Lung (tissue), 12 donors: ENCODE data around the gene DAB1. TPM values are rescaled to one million over a fixed set of nuclear protein-coding genes. Genes with fewer than 3 reads are reported as not detected.

Source experiments
- ATAC-seq: fragments of 200-7000 bp; cut with Tn5 transposase; one replicate; pipeline ENCODE4 v1.9.1; 2020; ENCODE audit warnings: moderate number of reproducible peaks; ENCODE audit not compliant: insufficient read depth, low FRiP score
- DNase-seq, 3 donors: peaks; one replicate each; pipeline ENCODE4 v3.0.0-alpha.2; 2013 to 2017
- H3K27ac ChIP-seq, 2 donors: one replicate each; pipeline ENCODE4 v1.5.1; 2013; ENCODE audit warnings: mild to moderate bottlenecking in 2 of 2, moderate library complexity in 2 of 2, control low read depth in 1 of 2, inconsistent platforms in 1 of 2, low read depth in 1 of 2, low read length in 1 of 2
- H3K27me3 ChIP-seq, 3 donors: one replicate each; pipeline ENCODE4 v1.5.1; 2013; ENCODE audit warnings: low read length in 2 of 3; ENCODE audit not compliant: control insufficient read depth in 3 of 3, insufficient read depth in 3 of 3
- H3K36me3 ChIP-seq, 4 donors: one replicate each; pipeline ENCODE4 v1.5.1; 2013; ENCODE audit warnings: low read length in 4 of 4, mild to moderate bottlenecking in 1 of 4, moderate library complexity in 1 of 4; ENCODE audit not compliant: control insufficient read depth in 4 of 4, insufficient read depth in 4 of 4
- H3K4me1 ChIP-seq, 5 donors: one replicate each; pipeline ENCODE4 v1.5.1; 2013; ENCODE audit warnings: low read length in 5 of 5, mild to moderate bottlenecking in 2 of 5, moderate library complexity in 1 of 5; ENCODE audit not compliant: control insufficient read depth in 5 of 5, insufficient read depth in 5 of 5
- H3K4me3 ChIP-seq: one replicate; pipeline ENCODE4 v1.5.1; 2013; ENCODE audit warnings: mild to moderate bottlenecking, control low read depth, moderate library complexity
- H3K9ac ChIP-seq, 2 donors: one replicate each; pipeline ENCODE4 v1.5.1; 2013; ENCODE audit warnings: low read length in 2 of 2, control low read depth in 1 of 2; ENCODE audit not compliant: insufficient read depth in 1 of 2
- H3K9me3 ChIP-seq, 4 donors: one replicate each; pipeline ENCODE4 v1.5.1; 2013; ENCODE audit warnings: low read length in 3 of 4, mild to moderate bottlenecking in 1 of 4, moderate library complexity in 1 of 4; ENCODE audit not compliant: control insufficient read depth in 4 of 4, insufficient read depth in 3 of 4
- WGBS, 2 donors: extraction: QIAGEN DNeasy Blood & Tissue Kit; methylation state at CpG; one replicate each; pipeline ENCODE4 v1.1.7; 2013; 5-methylcytosine and 5-hydroxymethylcytosine counted together
- polyA plus RNA-seq, 2 donors: library from polyadenylated mRNA; stranded (reverse); fragments of 200-250 nt; gene quantifications; one replicate each; pipeline ENCODE4 v1.2.1, GENCODE V29; 2013
- total RNA-seq, 2 donors: library from RNA; depleted of rRNA in 1 of 2; stranded (reverse); fragments of >200 nt in 1 of 2; gene quantifications; one replicate each; pipeline ENCODE4 v1.2.1, GENCODE V29; 2014 to 2021
- TF ChIP-seq, protein P1 (sequence below): IDR thresholded peaks from 2 replicates; pipeline ENCODE4 v1.5.1; 2012; ENCODE audit warnings: mild to moderate bottlenecking; ENCODE audit errors: control extremely low read depth, extremely low read depth
- donor health status: control.
- donor health status: control.
- donor health status: Bipolar disorder and iron deficiency.
- donor health status: healthy.
- donor health status: DM: yes; HTN: yes; CAD: no.

DAB1 gene
- total and polyA plus RNA-seq, 4 donors = 0.06 to 0.77 (median 0.10) TPM

DNA sequence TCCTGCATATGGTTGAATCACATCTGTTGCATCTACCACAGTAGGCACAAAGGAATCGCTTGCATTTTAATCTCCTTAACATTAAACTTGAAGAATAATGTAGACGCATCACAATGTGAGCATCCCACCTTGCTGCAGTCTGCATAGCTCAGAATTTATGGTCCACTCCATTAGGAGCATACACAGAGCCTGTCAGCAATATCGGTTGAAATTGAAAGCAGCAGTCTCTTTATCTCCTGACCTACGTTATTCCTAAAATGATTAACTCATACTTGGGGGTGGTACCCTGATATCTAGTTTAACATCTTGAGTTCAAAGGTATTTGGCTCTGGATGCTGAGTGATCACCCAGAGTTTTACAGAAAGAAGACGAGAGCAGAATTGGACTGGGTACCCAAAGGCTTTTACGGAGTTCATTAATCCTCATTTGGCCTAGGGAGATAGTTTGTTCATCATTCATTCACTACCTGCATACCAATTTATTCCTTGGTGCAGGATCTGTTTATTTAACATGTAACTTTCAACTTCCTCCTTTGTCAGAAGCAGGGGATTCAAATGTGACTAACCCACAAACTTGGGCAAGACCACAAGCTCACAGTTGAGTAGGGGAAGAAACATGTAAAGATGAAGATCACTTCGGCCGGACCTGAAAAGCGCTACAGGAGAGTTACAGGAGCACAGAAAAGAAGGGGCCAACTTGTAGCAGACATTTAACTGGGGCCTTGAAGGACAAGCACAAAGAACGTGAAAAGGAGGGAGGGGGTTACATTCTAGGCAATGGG, 187.9 kb downstream of the DAB1 start:
- H3K4me1 ChIP-seq = no peaks in the 10 kb centered on the region
- TF ChIP-seq, protein P1, sequence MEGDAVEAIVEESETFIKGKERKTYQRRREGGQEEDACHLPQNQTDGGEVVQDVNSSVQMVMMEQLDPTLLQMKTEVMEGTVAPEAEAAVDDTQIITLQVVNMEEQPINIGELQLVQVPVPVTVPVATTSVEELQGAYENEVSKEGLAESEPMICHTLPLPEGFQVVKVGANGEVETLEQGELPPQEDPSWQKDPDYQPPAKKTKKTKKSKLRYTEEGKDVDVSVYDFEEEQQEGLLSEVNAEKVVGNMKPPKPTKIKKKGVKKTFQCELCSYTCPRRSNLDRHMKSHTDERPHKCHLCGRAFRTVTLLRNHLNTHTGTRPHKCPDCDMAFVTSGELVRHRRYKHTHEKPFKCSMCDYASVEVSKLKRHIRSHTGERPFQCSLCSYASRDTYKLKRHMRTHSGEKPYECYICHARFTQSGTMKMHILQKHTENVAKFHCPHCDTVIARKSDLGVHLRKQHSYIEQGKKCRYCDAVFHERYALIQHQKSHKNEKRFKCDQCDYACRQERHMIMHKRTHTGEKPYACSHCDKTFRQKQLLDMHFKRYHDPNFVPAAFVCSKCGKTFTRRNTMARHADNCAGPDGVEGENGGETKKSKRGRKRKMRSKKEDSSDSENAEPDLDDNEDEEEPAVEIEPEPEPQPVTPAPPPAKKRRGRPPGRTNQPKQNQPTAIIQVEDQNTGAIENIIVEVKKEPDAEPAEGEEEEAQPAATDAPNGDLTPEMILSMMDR = no peak
- H3K27me3 ChIP-seq = no peaks in the 10 kb centered on the region
- H3K27ac ChIP-seq = no peak overlapping the region
- no peaks in the 10 kb centered on the region for H3K9me3 ChIP-seq
- H3K4me3 ChIP-seq = no peak overlapping the region
- H3K9ac ChIP-seq = no peak overlapping the region
- DNase-seq = no peak
- no peak for ATAC-seq
- H3K36me3 ChIP-seq = no peaks in the 10 kb centered on the region
- WGBS, 2 donors = 72 to 73% methylated on average over 10 of the region's 10 CpGs

DNA sequence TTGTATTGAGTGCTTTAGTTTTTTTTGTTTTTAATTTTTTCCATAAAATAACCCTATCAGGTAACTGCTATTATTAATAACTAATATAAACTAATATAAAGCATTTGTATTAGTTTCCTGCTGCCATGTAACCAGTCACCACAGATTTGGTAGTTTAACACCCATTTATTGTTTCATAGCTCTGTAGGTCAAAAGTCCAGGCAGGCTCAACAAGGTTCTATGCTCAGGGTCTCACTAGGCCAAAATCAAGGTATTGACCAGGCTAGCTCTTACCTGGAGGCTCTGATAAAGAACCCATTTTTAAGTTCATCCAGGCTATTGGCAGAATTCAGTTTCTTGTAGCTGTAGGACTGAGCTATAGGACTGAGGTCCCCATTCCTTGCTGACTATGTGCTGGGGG, 189.4 kb downstream of the DAB1 start:
- no peak for DNase-seq
- Histone ChIP-seq H3K27ac (no peak overlapping the region), H3K36me3 (no peaks in the 10 kb centered on the region), H3K4me3 (no peak overlapping the region), H3K9ac (no peak overlapping the region), H3K9me3 (no peaks in the 10 kb centered on the region), H3K27me3 (no peaks in the 10 kb centered on the region), H3K4me1 (peaks cover 0 to 5% (median 0%) of the 10 kb centered on the region in 5 donors)
- TF ChIP-seq, protein P1 = no peak
- ATAC-seq = no peak

DNA sequence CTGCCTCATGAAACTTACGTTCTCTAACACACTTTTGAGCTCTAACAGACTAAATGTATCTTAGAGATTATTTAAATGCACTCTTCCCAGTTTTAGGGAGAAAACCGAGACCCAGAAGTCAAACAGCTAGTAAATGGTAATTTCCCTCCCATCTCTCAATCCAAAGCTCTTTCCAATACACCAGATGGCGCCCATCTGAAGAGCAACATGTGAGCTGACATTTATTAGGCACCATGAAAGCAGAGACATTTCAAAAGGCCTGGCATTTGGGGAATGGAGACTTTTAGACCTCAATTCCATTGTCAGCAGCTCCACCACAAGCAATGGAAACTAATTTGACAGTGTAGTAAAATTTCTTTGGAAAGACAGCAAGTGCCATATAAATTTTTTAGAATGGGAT, 191.4 kb downstream of the DAB1 start:
- H3K4me3 ChIP-seq = no peak overlapping the region
- H3K9me3 ChIP-seq = no peaks in the 10 kb centered on the region
- no peaks in the 10 kb centered on the region for H3K27me3 ChIP-seq
- DNase-seq (no peak), ATAC-seq (no peak)
- WGBS, 2 donors = 90 to 97% methylated on average over 3 of the region's 3 CpGs
- TF ChIP-seq, protein P1 = no peak
- H3K27ac ChIP-seq = no peak overlapping the region
- H3K9ac ChIP-seq = no peak overlapping the region
- H3K4me1 ChIP-seq = peaks cover 0 to 5% (median 0%) of the 10 kb centered on the region in 5 donors
- H3K36me3 ChIP-seq = no peaks in the 10 kb centered on the region
